K562 (cell line): ENCODE results near the gene AURKB. TPM values are rescaled to one million over a fixed set of nuclear protein-coding genes. Genes with fewer than 3 reads are reported as not detected.

Source experiments
- ADNP ChIP-seq: fragments of 200-800 bp; sonication (Bioruptor generic); IDR thresholded peaks from 2 replicates; pipeline ENCODE4 v1.6.1; 2016; ENCODE audit warnings: missing genetic modification characterization, missing compliant biosample characterization
- BRD4 ChIP-seq: fragments of 200-600 bp; sonication (generic); IDR thresholded peaks from 2 replicates; pipeline ENCODE4 v1.6.1; 2017; ENCODE audit warnings: inconsistent platforms
- CUX1 ChIP-seq: fragments of 200-800 bp; sonication (Bioruptor generic); IDR thresholded peaks from 2 replicates; pipeline ENCODE4 v1.6.1; 2016; ENCODE audit warnings: missing genetic modification characterization, missing compliant biosample characterization
- E2F1 ChIP-seq: sonication (generic); formaldehyde crosslinking; IDR thresholded peaks from 2 replicates; pipeline ENCODE4 v1.8.1; 2023; ENCODE audit warnings: mild to moderate bottlenecking, missing genetic modification reagents, moderate library complexity
- ETV6 ChIP-seq, 3 experiments: fragments of 150-350 bp in 1 of 3; sonication (generic) in 1 of 3; formaldehyde crosslinking in 1 of 3; IDR thresholded peaks; 2 replicates each; pipeline versions ENCODE4 v1.6.1 to v1.8.0; 2014 to 2022; ENCODE audit warnings: borderline replicate concordance in 2 of 3, low read depth in 2 of 3, antibody characterized with exemption in 1 of 3, low read length in 1 of 3, mild to moderate bottlenecking in 1 of 3, missing genetic modification reagents in 1 of 3
- HNRNPUL1 ChIP-seq: fragments of 200-400 bp; formaldehyde crosslinking; IDR thresholded peaks from 2 replicates; pipeline ENCODE4 v1.6.1; 2017; ENCODE audit warnings: low read length
- LCOR ChIP-seq: sonication (generic); formaldehyde crosslinking; IDR thresholded peaks from 2 replicates; pipeline ENCODE4 v1.8.0; 2022; ENCODE audit warnings: mild to moderate bottlenecking, missing genetic modification reagents
- NBN ChIP-seq: fragments of 450-650 bp; IDR thresholded peaks from 2 replicates; pipeline ENCODE4 v1.6.1; 2016; ENCODE audit warnings: low read depth, mild to moderate bottlenecking
- NR2F6 ChIP-seq: fragments of 450-650 bp; formaldehyde crosslinking; IDR thresholded peaks from 2 replicates; pipeline ENCODE4 v1.4.0; 2020; ENCODE audit warnings: mild to moderate bottlenecking
- POLR2B ChIP-seq: fragments of 450-650 bp; IDR thresholded peaks from 2 replicates; pipeline ENCODE4 v1.6.1; 2018; ENCODE audit warnings: low read depth; ENCODE audit not compliant: partially characterized antibody
- RB1 ChIP-seq: fragments of 450-650 bp; IDR thresholded peaks from 2 replicates; pipeline ENCODE4 v1.6.1; 2017; ENCODE audit warnings: low read depth, mild to moderate bottlenecking
- RBM14 ChIP-seq: fragments of 200-400 bp; formaldehyde crosslinking; IDR thresholded peaks from 2 replicates; pipeline ENCODE4 v1.6.1; 2018; ENCODE audit warnings: low read depth, mild to moderate bottlenecking, low read length, moderate library complexity, borderline replicate concordance; ENCODE audit not compliant: insufficient read depth
- SRSF9 ChIP-seq: fragments of 200-400 bp; formaldehyde crosslinking; IDR thresholded peaks from 2 replicates; pipeline ENCODE4 v1.6.1; 2017; ENCODE audit warnings: low read depth, low read length, borderline replicate concordance
- TBP ChIP-seq: optimal IDR thresholded peaks from 2 replicates; pipeline ENCODE3; 2011; ENCODE audit warnings: low read depth, low read length, improper control_type of control experiment
- TEAD4 ChIP-seq, 2 experiments: sonication (generic) in 1 of 2; formaldehyde crosslinking in 1 of 2; IDR thresholded peaks; 2 replicates each; pipeline versions ENCODE4 v1.6.1 to v1.8.0; 2012 to 2022; ENCODE audit warnings: borderline replicate concordance in 1 of 2, inconsistent platforms in 1 of 2, low read length in 1 of 2, mild to moderate bottlenecking in 1 of 2, missing genetic modification reagents in 1 of 2
- XRCC3 ChIP-seq: fragments of 450-650 bp; IDR thresholded peaks from 2 replicates; pipeline ENCODE4 v1.6.1; 2017; ENCODE audit warnings: mild to moderate bottlenecking, moderate library complexity
- ZFPM2 ChIP-seq: fragments of 250-450 bp; sonication (Bioruptor Pico); IDR thresholded peaks from 2 replicates; pipeline ENCODE4 v1.5.1; 2022; ENCODE audit warnings: mild to moderate bottlenecking
- ZNF41 ChIP-seq: fragments of 250-450 bp; sonication (Bioruptor Pico); conservative IDR thresholded peaks from 2 replicates; pipeline ENCODE4 v1.4.0; 2020; ENCODE audit warnings: mild to moderate bottlenecking
- ZNF551 ChIP-seq: fragments of 250-450 bp; sonication (Bioruptor Pico); IDR thresholded peaks from 2 replicates; pipeline ENCODE4 v1.5.0; 2021; ENCODE audit warnings: mild to moderate bottlenecking, moderate library complexity
- ZNF655 ChIP-seq: fragments of 250-450 bp; sonication (Bioruptor Pico); IDR thresholded peaks from 2 replicates; pipeline ENCODE4 v1.5.0; 2021
- polyA plus RNA-seq, 8 experiments: library from polyadenylated mRNA; depleted of rRNA in 4 of 8; stranded (reverse) in 5 of 8; unstranded in 3 of 8; fragments of >200 nt; fragmentation: Nextera tagmentation in 2 of 8; fragmentation: Illumina TruSeq in 1 of 8; extraction: Ambion mirVana in 2 of 8; extraction: Trizol in 1 of 8; gene quantifications; 2 replicates each; pipeline versions ENCODE4 v1.2.1 to v1.2.3, GENCODE V29; 2011 to 2014; ENCODE audit warnings: inconsistent platforms in 1 of 8, missing spikeins in 1 of 8
- total RNA-seq, 7 experiments: library from RNA; depleted of rRNA in 6 of 7; stranded (reverse); fragments of >200 nt in 6 of 7; fragmentation: Illumina TruSeq in 2 of 7; extraction: Trizol in 2 of 7; gene quantifications; 2 replicates each; pipeline versions ENCODE4 v1.2.1 to v1.2.3, GENCODE V29; 2011 to 2021; ENCODE audit warnings: low replicate concordance in 1 of 7

AURKB gene
- total and polyA plus RNA-seq, 9 of the 15 experiments (the other 6 are each of a cell fraction or from before 2014, with no cell fraction given), result 27.2 to 114 (median 74.8) TPM

GRCh38 chr17:8226536-8227237 is 16.3 kb upstream of the AURKB start (continued):
- TF ChIP-seq ZNF655 (peak; percentile 69; the same call in 1 of the 2 replicates), TBP (peak; percentile 96), LCOR (CRISPR knock-in tag) (peak; percentile 51; the same call in 1 of the 2 replicates), E2F1 (CRISPR knock-in tag) (no peak), RB1 (peak; percentile 25; the same call in 1 of the 2 replicates), TEAD4 (IDR thresholded peaks at IDR 0.05; ENCODE audit: low read length) (peak; percentile 52), TEAD4 (CRISPR knock-in tag; IDR thresholded peaks at IDR 0.05; ENCODE audit: borderline replicate concordance) (no peak), HNRNPUL1 (peak; percentile 29; the same call in 1 of the 2 replicates), POLR2B (peak; percentile 83), ADNP (tag) (peak; percentile 89; the same call in 1 of the 2 replicates), BRD4 (0 out of 2 replicates have a peak, but pooled peaks have one; percentile 79), SRSF9 (no peak), CUX1 (CRISPR knock-in tag) (no peak), ETV6 (IDR thresholded peaks at IDR 0.05; ENCODE audit: borderline replicate concordance in 1 of 2, low read depth in 2 of 2, low read length in 1 of 2) (no peak), ETV6 (CRISPR knock-in tag; IDR thresholded peaks at IDR 0.05; ENCODE audit: borderline replicate concordance) (no peak), XRCC3 (no peak), RBM14 (no peak), ZNF41 (no peak; the same call in 1 of the 2 replicates), NR2F6 (CRISPR knock-in tag) (0 out of 2 replicates have a peak, but pooled peaks have one; percentile 16), ZFPM2 (CRISPR knock-in tag) (no peak), ZNF551 (CRISPR knock-in tag) (peak; percentile 32), NBN (peak; percentile 27; the same call in 1 of the 2 replicates)
